Loucy (cell line): ENCODE results near the gene GPR55.

Experiments
- CTCF ChIP-seq: fragments of 200-600 bp; sonication (generic); conservative IDR thresholded peaks from 2 replicates; pipeline ENCODE4 v1.5.1; 2014; ENCODE audit warnings: mild to moderate bottlenecking, antibody characterized with exemption, low read length
- EZH2phosphoT487 ChIP-seq: fragments of 200-600 bp; IDR thresholded peaks from 2 replicates; pipeline ENCODE4 v1.6.1; 2018; ENCODE audit warnings: antibody characterized with exemption, mild to moderate bottlenecking, moderate library complexity, borderline replicate concordance

- TF ChIP-seq CTCF (no peak), EZH2phosphoT487 (no peak)
These were observed 36.0 kb upstream of the GPR55 start for GRCh38 chr2:230961091-230961491.
